NCI-H146 treated with DMSO at 0.1 percent for 48 hours (cell line): ENCODE results near the gene SYT14.
"Not testable (repeated sequence)": the region's sequence is repeated elsewhere in the genome, so short reads cannot be mapped to it uniquely, and the experiment has no call there.

Experiments
- DNase-seq: peaks from one replicate; lab custom pipeline; 2025; ENCODE audit not compliant: unreplicated experiment; lab: John Stamatoyannopoulos, UW

The SYT14 gene

GRCh38 chr1:210099921-210100320, 161.9 kb downstream of the SYT14 start:
- no peak for DNase-seq

- no peak for DNase-seq
Observed at GRCh38 chr1:210104103-210104502, 166.1 kb downstream of the SYT14 start.

- DNase-seq, result not testable (repeated sequence)
Observed at GRCh38 chr1:210112906-210113305, 174.9 kb downstream of the SYT14 start.

GRCh38 chr1:210117198-210117597, 179.2 kb downstream of the SYT14 start:
- DNase-seq, result no peak

GRCh38 chr1:210117681-210118170, 179.7 kb downstream of the SYT14 start:
- DNase-seq, result no peak

GRCh38 chr1:210123383-210123782, 185.4 kb downstream of the SYT14 start:
- DNase-seq, result no peak

- DNase-seq, result no peak
Observed at GRCh38 chr1:210123924-210124589, 186.0 kb downstream of the SYT14 start.

- no peak for DNase-seq
Observed at GRCh38 chr1:210124736-210125135, 186.7 kb downstream of the SYT14 start.

- DNase-seq, result no peak
Observed at GRCh38 chr1:210125143-210125542, 187.1 kb downstream of the SYT14 start.

- DNase-seq, result no peak
Observed at GRCh38 chr1:210129092-210129491, 191.1 kb downstream of the SYT14 start.

- no peak for DNase-seq
Observed at GRCh38 chr1:210129759-210130158, 191.7 kb downstream of the SYT14 start.

- no peak for DNase-seq
Observed at GRCh38 chr1:210132582-210132981, 194.6 kb downstream of the SYT14 start.

- DNase-seq, result peak; percentile 10
Observed at GRCh38 chr1:210143465-210144062, 205.5 kb downstream of the SYT14 start.

- DNase-seq, result no peak
Observed at GRCh38 chr1:210144736-210145135, 206.7 kb downstream of the SYT14 start.

- DNase-seq, result no peak
Observed at GRCh38 chr1:210151052-210151672, 213.1 kb downstream of the SYT14 start.

- DNase-seq, result peak; percentile 9
Observed at GRCh38 chr1:210159211-210159610, 221.2 kb downstream of the SYT14 start.

GRCh38 chr1:210170220-210170619, 232.2 kb downstream of the SYT14 start:
- no peak for DNase-seq

GRCh38 chr1:210174133-210174532, 236.1 kb downstream of the SYT14 start:
- DNase-seq, result no peak

GRCh38 chr1:210185063-210185462, 247.0 kb downstream of the SYT14 start:
- DNase-seq, result no peak

GRCh38 chr1:210187849-210188606, 250.0 kb downstream of the SYT14 start:
- not testable (repeated sequence) for DNase-seq

GRCh38 chr1:210189426-210189825, 251.4 kb downstream of the SYT14 start:
- no peak for DNase-seq
